Activated CD8-positive, alpha-beta memory T cell treated with anti-CD3 and anti-CD28 coated beads for 36 hours (primary cell): ENCODE measurements around the gene NPFF. TPM values are rescaled to one million over a fixed set of nuclear protein-coding genes. Genes with fewer than 3 reads are reported as not detected.

Source experiments
- CTCF ChIA-PET: fragments of 350-600 bp; sonication (Branson Sonifier 250); formaldehyde crosslinking; loops from one replicate; lab custom pipeline; 2021; ENCODE audit warnings: antibody characterized with exemption; lab: Charles Lee
- POLR2A ChIA-PET: fragments of 350-600 bp; sonication (Branson Sonifier 250); formaldehyde crosslinking; loops from one replicate; lab custom pipeline; 2021; ENCODE audit warnings: antibody characterized with exemption; lab: Charles Lee
- total RNA-seq, 2 experiments: library from RNA; stranded (reverse); gene quantifications; one replicate each; pipeline ENCODE4 v1.2.3, GENCODE V29; 2021

NPFF gene
- total RNA-seq, 2 experiments from 2014 or later: not detected

GRCh38 chr12:53467082-53467481 is 40.2 kb downstream of the NPFF start:
- ChIA-PET CTCF (interaction anchor here (1.2 to 1.5 kb wide), 2 partner anchors 8 to 10 kb away, joined by 3 to 4 read pairs; no protein-coding TSS in a partner anchor), POLR2A (interaction anchor here (0.7 kb wide), 1 partner anchor 16 kb away, joined by 3 read pairs; no protein-coding TSS in a partner anchor)

- ChIA-PET POLR2A (no interaction called here), CTCF (interaction anchor here (1.2 to 1.5 kb wide), 2 partner anchors 8 to 10 kb away, joined by 3 to 4 read pairs; no protein-coding TSS in a partner anchor)
Observed at GRCh38 chr12:53466640-53467039, 40.6 kb downstream of the NPFF start.

GRCh38 chr12:53465679-53466078 is 41.6 kb downstream of the NPFF start:
- ChIA-PET CTCF (interaction anchor here (1.5 to 1.7 kb wide), 2 partner anchors 9 to 11 kb away, joined by 4 to 5 read pairs; no protein-coding TSS in a partner anchor), POLR2A (no interaction called here)

GRCh38 chr12:53464685-53465418 is 42.4 kb downstream of the NPFF start:
- ChIA-PET CTCF (interaction anchor here (1.1 to 1.7 kb wide), 4 partner anchors 12 to 120 kb away, joined by 3 to 6 read pairs (median 4); no protein-coding TSS in a partner anchor), POLR2A (interaction anchor here (0.7 kb wide), 1 partner anchor 11 kb away, joined by 5 read pairs; no protein-coding TSS in a partner anchor)

- ChIA-PET POLR2A (interaction anchor here (0.7 kb wide), 1 partner anchor 11 kb away, joined by 5 read pairs; no protein-coding TSS in a partner anchor), CTCF (interaction anchor here (1.1 to 1.6 kb wide), 3 partner anchors 44 to 119 kb away, joined by 3 to 6 read pairs (median 3); no protein-coding TSS in a partner anchor)
Observed at GRCh38 chr12:53463802-53464560, 43.3 kb downstream of the NPFF start.

GRCh38 chr12:53462935-53463334 is 44.3 kb downstream of the NPFF start:
- ChIA-PET CTCF (no interaction called here), POLR2A (no interaction called here)

GRCh38 chr12:53461591-53461990 is 45.7 kb downstream of the NPFF start:
- ChIA-PET CTCF (interaction anchor here (1.1 kb wide), 1 partner anchor 15 kb away, joined by 3 read pairs; no protein-coding TSS in a partner anchor), POLR2A (interaction anchor here (0.7 kb wide), 1 partner anchor 13 kb away, joined by 3 read pairs; no protein-coding TSS in a partner anchor)

GRCh38 chr12:53461059-53461458 is 46.2 kb downstream of the NPFF start:
- CTCF ChIA-PET: interaction anchor here (1.1 kb wide), 1 partner anchor 16 kb away, joined by 3 read pairs; no protein-coding TSS in a partner anchor
- POLR2A ChIA-PET: interaction anchor here (0.7 kb wide), 1 partner anchor 14 kb away, joined by 3 read pairs; no protein-coding TSS in a partner anchor

GRCh38 chr12:53459097-53459496 is 48.2 kb downstream of the NPFF start:
- POLR2A ChIA-PET: interaction anchor here (1.4 kb wide), 1 partner anchor 23 kb away, joined by 3 read pairs; no protein-coding TSS in a partner anchor
- CTCF ChIA-PET: interaction anchor here (0.6 kb wide), 1 partner anchor 14 kb away, joined by 3 read pairs; no protein-coding TSS in a partner anchor

Other genes with a start within 250 kb of the NPFF start
- 10 to 100 TPM; 59.6 to 60.9 TPM for gene ESPL1, start 239.2 kb downstream of the NPFF start, total RNA-seq
- gene PFDN5, start 211.9 kb downstream of the NPFF start, total RNA-seq: 100 to 1,000 TPM; 338 to 349 TPM
- gene MYG1, start 207.8 kb downstream of the NPFF start, total RNA-seq: 10 to 100 TPM; 88.0 to 91.2 TPM
- gene AAAS, start 185.9 kb downstream of the NPFF start, total RNA-seq: 10 to 100 TPM; 77.7 to 78.9 TPM
- not detected for gene SP7, start 171.1 kb downstream of the NPFF start, total RNA-seq
- 10 to 100 TPM; 53.6 to 53.7 TPM for gene SP1, start 127.3 kb downstream of the NPFF start, total RNA-seq
- gene AMHR2, start 83.6 kb downstream of the NPFF start, total RNA-seq: not detected
- 100 to 1,000 TPM; 237 to 244 TPM for gene PRR13, start 65.8 kb downstream of the NPFF start, total RNA-seq
- 1,000 to 10,000 TPM in 1 of 2 experiments, 100 to 1,000 TPM in 1; 995 to 1,012 TPM for gene PCBP2, start 55.4 kb downstream of the NPFF start, total RNA-seq
- 10 to 100 TPM; 10.5 to 13.8 TPM for gene MAP3K12, start 8.0 kb downstream of the NPFF start, total RNA-seq
- 10 to 100 TPM; 51.5 to 53.6 TPM for gene TARBP2, start 6.2 kb downstream of the NPFF start, total RNA-seq
- gene ATF7, start 118.9 kb upstream of the NPFF start, total RNA-seq: 10 to 100 TPM; 23.3 to 23.6 TPM
- gene ATP5MC2, start 168.6 kb upstream of the NPFF start, total RNA-seq: 100 to 1,000 TPM; 342 to 343 TPM
- gene CALCOCO1, start 220.0 kb upstream of the NPFF start, total RNA-seq: 10 to 100 TPM; 12.9 to 13.2 TPM
- gene CISTR, start 244.5 kb upstream of the NPFF start, total RNA-seq: not detected